H9 (cell line): Measurements from ENCODE around the gene RHOJ. TPM values are rescaled to one million over a fixed set of nuclear protein-coding genes. Genes with fewer than 3 reads are reported as not detected.

ENCODE experiments used
- DNase-seq: peaks from one replicate; pipeline ENCODE4 v3.0.0-alpha.2; 2017
- H2AFZ ChIP-seq: one replicate; pipeline ENCODE4 v1.6.1; 2013; ENCODE audit warnings: mild to moderate bottlenecking, low read length, control low read depth, moderate library complexity
- H2AK5ac ChIP-seq: 2 replicates; pipeline ENCODE4 v1.6.1; 2013; ENCODE audit warnings: low read length, control low read depth, mixed read lengths; ENCODE audit not compliant: insufficient read length
- H2BK120ac ChIP-seq: one replicate; pipeline ENCODE4 v1.6.1; 2013; ENCODE audit warnings: low read depth, mild to moderate bottlenecking, low read length, control low read depth, inconsistent platforms; ENCODE audit not compliant: poor library complexity, severe bottlenecking
- H2BK12ac ChIP-seq: 2 replicates; pipeline ENCODE4 v1.6.1; 2013; ENCODE audit warnings: low read length, control low read depth, mixed read lengths, low read depth; ENCODE audit not compliant: insufficient read length
- H2BK15ac ChIP-seq: 2 replicates; pipeline ENCODE4 v1.6.1; 2013; ENCODE audit warnings: low read depth, low read length, control low read depth
- H2BK20ac ChIP-seq: one replicate; pipeline ENCODE4 v1.6.1; 2013; ENCODE audit warnings: low read depth, mild to moderate bottlenecking, low read length, control low read depth, inconsistent platforms; ENCODE audit not compliant: poor library complexity, severe bottlenecking
- H2BK5ac ChIP-seq: 2 replicates; pipeline ENCODE4 v1.6.1; 2013; ENCODE audit warnings: low read length, control low read depth, mixed read lengths; ENCODE audit not compliant: insufficient read length
- H3K14ac ChIP-seq: 2 replicates; pipeline ENCODE4 v1.6.1; 2013; ENCODE audit warnings: low read length, control low read depth; ENCODE audit not compliant: insufficient read depth
- H3K18ac ChIP-seq: 2 replicates; pipeline ENCODE4 v1.6.1; 2013; ENCODE audit warnings: low read depth, mild to moderate bottlenecking, mixed read lengths, low read length, control low read depth; ENCODE audit not compliant: insufficient read length
- H3K23ac ChIP-seq: 2 replicates; pipeline ENCODE4 v1.6.1; 2013; ENCODE audit warnings: low read length, control low read depth, mixed read lengths, low read depth; ENCODE audit not compliant: insufficient read length
- H3K23me2 ChIP-seq: 2 replicates; pipeline ENCODE4 v1.6.1; 2013; ENCODE audit warnings: low read depth, mild to moderate bottlenecking, mixed read lengths, low read length, control low read depth; ENCODE audit not compliant: insufficient read length, poor library complexity, severe bottlenecking
- H3K27ac ChIP-seq: 2 replicates; pipeline ENCODE4 v1.5.1; 2013; ENCODE audit warnings: low read length, control low read depth, mixed read lengths, low read depth; ENCODE audit not compliant: insufficient read length
- H3K27me3 ChIP-seq: 2 replicates; pipeline ENCODE4 v1.6.1; 2013; ENCODE audit warnings: low read length, control low read depth, inconsistent platforms; ENCODE audit not compliant: insufficient read depth
- H3K4ac ChIP-seq: 2 replicates; pipeline ENCODE4 v1.6.1; 2013; ENCODE audit warnings: low read depth, mild to moderate bottlenecking, control low read depth, inconsistent platforms, low read length, moderate library complexity
- H3K4me1 ChIP-seq: 2 replicates; pipeline ENCODE4 v1.6.1; 2013; ENCODE audit warnings: low read length, control low read depth, inconsistent platforms; ENCODE audit not compliant: insufficient read depth
- H3K4me2 ChIP-seq: 2 replicates; pipeline ENCODE4 v1.6.1; 2013; ENCODE audit warnings: low read length, control low read depth, mixed read lengths; ENCODE audit not compliant: insufficient read length, insufficient read depth
- H3K56ac ChIP-seq: 2 replicates; pipeline ENCODE4 v1.6.1; 2013; ENCODE audit warnings: low read depth, mild to moderate bottlenecking, mixed read lengths, low read length, control low read depth; ENCODE audit not compliant: insufficient read length
- H3K79me1 ChIP-seq: 2 replicates; pipeline ENCODE4 v1.6.1; 2013; ENCODE audit warnings: low read depth, mild to moderate bottlenecking, moderate library complexity, low read length, control low read depth, inconsistent platforms; ENCODE audit not compliant: insufficient read depth, poor library complexity, severe bottlenecking
- H3K79me2 ChIP-seq: 2 replicates; pipeline ENCODE4 v1.6.1; 2013; ENCODE audit warnings: low read length, control low read depth, inconsistent platforms; ENCODE audit not compliant: insufficient read depth
- H3K9ac ChIP-seq: 2 replicates; pipeline ENCODE4 v1.6.1; 2013; ENCODE audit warnings: low read length, control low read depth, mixed read lengths; ENCODE audit not compliant: insufficient read length; ENCODE audit errors: extremely low read depth
- H3K9me3 ChIP-seq: one replicate; pipeline ENCODE4 v1.6.1; 2013; ENCODE audit warnings: low read depth, low read length, inconsistent platforms; ENCODE audit not compliant: control insufficient read depth
- H3T11ph ChIP-seq: one replicate; pipeline ENCODE4 v1.6.1; 2013; ENCODE audit warnings: mild to moderate bottlenecking, low read length, control low read depth, inconsistent platforms
- H4K20me1 ChIP-seq: one replicate; pipeline ENCODE4 v1.6.1; 2013; ENCODE audit not compliant: control insufficient read depth, insufficient read length, insufficient read depth
- H4K5ac ChIP-seq: 2 replicates; pipeline ENCODE4 v1.6.1; 2013; ENCODE audit warnings: low read depth, mild to moderate bottlenecking, mixed read lengths, low read length, control low read depth; ENCODE audit not compliant: insufficient read length
- H4K8ac ChIP-seq: replicated peaks from 2 replicates; pipeline ENCODE4 v1.6.1; 2013; ENCODE audit warnings: low read length, control low read depth, mixed read lengths, low read depth; ENCODE audit not compliant: insufficient read length
- H4K91ac ChIP-seq: 2 replicates; pipeline ENCODE4 v1.6.1; 2013; ENCODE audit warnings: low read depth, mild to moderate bottlenecking, moderate library complexity, mixed read lengths, low read length, control low read depth; ENCODE audit not compliant: insufficient read length
- H3K27ac Mint-ChIP-seq, 3 experiments: 2 replicates in 2 of 3; 3 replicates in 1 of 3; pipeline ENCODE4 v1.8.0; 2020 to 2021; ENCODE audit warnings: mixed read lengths in 3 of 3, mild to moderate bottlenecking in 1 of 3, moderate library complexity in 1 of 3
- H3K27me3 Mint-ChIP-seq: 2 replicates; pipeline ENCODE4 v1.8.0; 2021; ENCODE audit warnings: low read depth, mild to moderate bottlenecking, moderate library complexity, mixed read lengths
- H3K36me3 Mint-ChIP-seq, 3 experiments: 2 replicates in 2 of 3; 3 replicates in 1 of 3; pipeline ENCODE4 v1.8.0; 2020 to 2021; ENCODE audit warnings: low read depth in 3 of 3, mixed read lengths in 3 of 3; ENCODE audit not compliant: insufficient read depth in 1 of 3
- H3K4me1 Mint-ChIP-seq, 2 experiments: 2 replicates each; pipeline ENCODE4 v1.8.0; 2020; ENCODE audit warnings: mixed read lengths in 2 of 2
- H3K4me3 Mint-ChIP-seq, 2 experiments: 2 replicates in 1 of 2; 3 replicates in 1 of 2; pipeline ENCODE4 v1.8.0; 2020 to 2021; ENCODE audit warnings: mild to moderate bottlenecking in 2 of 2, mixed read lengths in 2 of 2, moderate library complexity in 1 of 2
- H3K9me3 Mint-ChIP-seq, 2 experiments: 2 replicates in 1 of 2; 3 replicates in 1 of 2; pipeline ENCODE4 v1.8.0; 2020; ENCODE audit warnings: mild to moderate bottlenecking in 2 of 2, mixed read lengths in 2 of 2, moderate library complexity in 1 of 2
- WGBS: extraction: QIAGEN DNeasy Blood & Tissue Kit; methylation state at CpG from one replicate; pipeline ENCODE4 v1.1.7; 2013; ENCODE audit warnings: missing lambda C conversion rate, low lambda C conversion rate, mixed read lengths; ENCODE audit not compliant: insufficient read length; ENCODE audit errors: extremely low coverage; 5-methylcytosine and 5-hydroxymethylcytosine counted together
- total RNA-seq: library from RNA; stranded (reverse); gene quantifications from 2 replicates; pipeline ENCODE4 v1.2.1, GENCODE V29; 2021
- TF ChIP-seq, protein P1 (sequence below): fragments of 200-600 bp; sonication (generic); conservative IDR thresholded peaks from 3 replicates; pipeline ENCODE4 v1.8.0; 2021; ENCODE audit warnings: antibody characterized with exemption, mild to moderate bottlenecking

RHOJ gene
- total RNA-seq, 1 experiment from 2014 or later, result not detected

DNA sequence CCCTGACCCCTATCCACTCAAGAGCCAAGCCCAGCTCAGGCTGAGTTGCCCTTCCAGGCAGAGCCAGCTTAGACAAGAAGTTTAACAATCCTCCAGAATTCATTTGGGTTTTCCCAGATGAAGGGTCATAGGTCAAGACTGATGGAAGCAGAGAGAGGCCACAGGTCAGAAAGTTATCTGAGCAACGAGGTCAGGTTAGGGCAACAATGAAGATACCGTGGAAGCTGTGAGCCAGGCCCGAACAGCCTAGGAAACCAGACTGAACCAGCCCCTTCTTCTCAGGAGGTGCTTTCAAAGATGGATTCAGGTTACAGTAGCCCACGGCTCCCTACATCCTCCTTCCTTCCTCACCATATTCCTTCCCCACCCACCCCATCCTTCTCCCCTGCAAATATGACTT lies 53.1 kb downstream of the RHOJ start:
- no peak for DNase-seq
- Histone ChIP-seq H3T11ph (no peak overlapping the region), H4K8ac (no peak overlapping the region), H2AFZ (no peak overlapping the region), H4K91ac (no peak overlapping the region), H3K79me2 (no peaks in the 10 kb centered on the region), H3K4ac (no peak overlapping the region), H2AK5ac (no peak overlapping the region), H3K23ac (no peak overlapping the region), H3K4me1 (no peaks in the 10 kb centered on the region), H2BK20ac (no peak overlapping the region), H3K56ac (no peak overlapping the region), H2BK120ac (no peak overlapping the region), H3K9me3 (no peaks in the 10 kb centered on the region), H3K18ac (no peak overlapping the region), H2BK15ac (no peak overlapping the region), H2BK5ac (no peak overlapping the region), H3K79me1 (no peaks in the 10 kb centered on the region), H3K14ac (no peak overlapping the region), H3K27me3 (no peaks in the 10 kb centered on the region), H3K27ac (no peak overlapping the region), H4K20me1 (no peaks in the 10 kb centered on the region), H3K9ac (no peak overlapping the region), H3K23me2 (no peaks in the 10 kb centered on the region), H2BK12ac (no peak overlapping the region), H3K4me2 (no peak overlapping the region), H4K5ac (no peak overlapping the region)
- Mint-ChIP-seq H3K27ac (peak overlapping the region; percentile 16 to 52 (median 49); a peak in 3 of 7 replicates), H3K4me3 (no peak overlapping the region), H3K9me3 (no peaks in the 10 kb centered on the region; a peak in 1 of 5 replicates), H3K27me3 (no peaks in the 10 kb centered on the region), H3K36me3 (no peaks in the 10 kb centered on the region; a peak in 1 of 7 replicates), H3K4me1 (peaks cover 4 to 8% of the 10 kb centered on the region in 2 experiments; a peak in 3 of 4 replicates)
- TF ChIP-seq, protein P1, sequence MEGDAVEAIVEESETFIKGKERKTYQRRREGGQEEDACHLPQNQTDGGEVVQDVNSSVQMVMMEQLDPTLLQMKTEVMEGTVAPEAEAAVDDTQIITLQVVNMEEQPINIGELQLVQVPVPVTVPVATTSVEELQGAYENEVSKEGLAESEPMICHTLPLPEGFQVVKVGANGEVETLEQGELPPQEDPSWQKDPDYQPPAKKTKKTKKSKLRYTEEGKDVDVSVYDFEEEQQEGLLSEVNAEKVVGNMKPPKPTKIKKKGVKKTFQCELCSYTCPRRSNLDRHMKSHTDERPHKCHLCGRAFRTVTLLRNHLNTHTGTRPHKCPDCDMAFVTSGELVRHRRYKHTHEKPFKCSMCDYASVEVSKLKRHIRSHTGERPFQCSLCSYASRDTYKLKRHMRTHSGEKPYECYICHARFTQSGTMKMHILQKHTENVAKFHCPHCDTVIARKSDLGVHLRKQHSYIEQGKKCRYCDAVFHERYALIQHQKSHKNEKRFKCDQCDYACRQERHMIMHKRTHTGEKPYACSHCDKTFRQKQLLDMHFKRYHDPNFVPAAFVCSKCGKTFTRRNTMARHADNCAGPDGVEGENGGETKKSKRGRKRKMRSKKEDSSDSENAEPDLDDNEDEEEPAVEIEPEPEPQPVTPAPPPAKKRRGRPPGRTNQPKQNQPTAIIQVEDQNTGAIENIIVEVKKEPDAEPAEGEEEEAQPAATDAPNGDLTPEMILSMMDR, result no peak
- WGBS, result no CpG with 5 or more reads among the region's 4 CpGs
